Left lung (tissue), 10 donors: ENCODE results near the gene MYLK. TPM values are rescaled to one million over a fixed set of nuclear protein-coding genes. Genes with fewer than 3 reads are reported as not detected.
"Not testable (repeated sequence)": the region's sequence is repeated elsewhere in the genome, so short reads cannot be mapped to it uniquely, and the experiment has no call there.

Experiments
- ATAC-seq: fragments of 200-7000 bp; cut with Tn5 transposase; one replicate; pipeline ENCODE4 v1.9.1; 2020; ENCODE audit warnings: moderate library complexity
- DNase-seq, 4 donors: peaks; one replicate each; pipeline ENCODE4 v3.0.0-alpha.2; 2013 to 2020
- H3K27ac ChIP-seq, 2 donors: fragments of 200-600 bp; sonication (generic) in 1 of 2; one replicate each; pipeline versions ENCODE4 v1.5.0 to v1.8.0; 2020 to 2021
- H3K27me3 ChIP-seq, 2 donors: fragments of 200-600 bp; sonication (generic) in 1 of 2; one replicate each; pipeline versions ENCODE4 v1.5.0 to v1.8.0; 2020 to 2021
- H3K36me3 ChIP-seq, 2 donors: fragments of 200-600 bp; sonication (generic) in 1 of 2; one replicate each; pipeline versions ENCODE4 v1.5.0 to v1.8.0; 2020 to 2021
- H3K4me1 ChIP-seq, 2 donors: fragments of 200-600 bp; one replicate each; pipeline ENCODE4 v1.8.0; 2021
- H3K4me3 ChIP-seq, 2 donors: fragments of 200-600 bp; sonication (generic) in 1 of 2; one replicate each; pipeline versions ENCODE4 v1.5.0 to v1.8.0; 2020 to 2021; ENCODE audit warnings: mild to moderate bottlenecking in 1 of 2
- H3K9me3 ChIP-seq, 2 donors: fragments of 200-600 bp; sonication (generic) in 1 of 2; one replicate each; pipeline versions ENCODE4 v1.5.0 to v1.8.0; 2020 to 2021
- CTCF ChIP-seq, 2 donors: fragments of 200-600 bp; sonication (generic) in 1 of 2; IDR thresholded peaks; one replicate each; pipeline versions ENCODE4 v1.5.0 to v1.8.0; 2021; ENCODE audit warnings: antibody characterized with exemption in 2 of 2
- intact Hi-C, 2 donors: fragments of 100-400 bp; cut with DNase I; formaldehyde crosslinking; loops; one replicate each; pipeline versions ENCODE4 v1.11.2 to v1.14.2; 2022
- polyA plus RNA-seq, 6 donors: library from polyadenylated mRNA; unstranded; fragments of 120-200 nt; gene quantifications; one replicate each; pipeline ENCODE4 v1.2.1, GENCODE V29; 2013; ENCODE audit not compliant: insufficient read length in 6 of 6
- total RNA-seq, 2 donors: library from RNA; stranded (reverse); fragmentation: NEBNext Ultra II Directional; extraction: Animal tissue kit (Norgen Biotek cat#: 25700); gene quantifications; one replicate each; pipeline ENCODE4 v1.2.1, GENCODE V29; 2021
- donor health status: DM: no; HTN: yes; CAD: no.
- donor health status: DM: no; HTN: no; CAD: no.

The MYLK gene
- total and polyA plus RNA-seq, 8 donors, result 155 to 468 (median 410) TPM

GRCh38 chr3:123713211-123713610 lies 170.9 kb downstream of the MYLK start:
- Histone ChIP-seq H3K27me3 (no peaks in the 10 kb centered on the region), H3K36me3 (no peaks in the 10 kb centered on the region), H3K27ac (no peak overlapping the region), H3K9me3 (no peaks in the 10 kb centered on the region), H3K4me1 (peaks cover 0 to 3% of the 10 kb centered on the region in 2 donors), H3K4me3 (no peak overlapping the region)
- no peak for TF ChIP-seq CTCF (IDR thresholded peaks at IDR 0.05)
- intact Hi-C loops, result no loop called here
- DNase-seq, result no peak
- ATAC-seq, result no peak

- ATAC-seq (no peak), DNase-seq (no peak)
- intact Hi-C loops, result no loop called here
Observed at GRCh38 chr3:123712077-123712860, 171.9 kb downstream of the MYLK start.

GRCh38 chr3:123711356-123711755 lies 172.8 kb downstream of the MYLK start:
- TF ChIP-seq CTCF (IDR thresholded peaks at IDR 0.05), result no peak
- peaks cover 0 to 3% of the 10 kb centered on the region in 2 donors for H3K4me1 ChIP-seq
- no peaks in the 10 kb centered on the region for H3K36me3 ChIP-seq
- H3K27ac ChIP-seq, result no peak overlapping the region
- ATAC-seq (no peak), DNase-seq (no peak)
- H3K27me3 ChIP-seq, result no peaks in the 10 kb centered on the region
- no peaks in the 10 kb centered on the region for H3K9me3 ChIP-seq
- no peak overlapping the region for H3K4me3 ChIP-seq
- intact Hi-C loops, result no loop called here

More at GRCh38 chr3:123712077-123712860, 171.9 kb downstream of the MYLK start:
- Histone ChIP-seq H3K27me3 (no peaks in the 10 kb centered on the region), H3K36me3 (no peaks in the 10 kb centered on the region), H3K9me3 (no peaks in the 10 kb centered on the region), H3K27ac (no peak overlapping the region), H3K4me3 (no peak overlapping the region), H3K4me1 (peaks cover 0 to 3% of the 10 kb centered on the region in 2 donors)
- TF ChIP-seq CTCF (IDR thresholded peaks at IDR 0.05), result no peak

- intact Hi-C loops, result no loop called here
Observed at GRCh38 chr3:123708531-123708930, 175.6 kb downstream of the MYLK start.

GRCh38 chr3:123707641-123708040 lies 176.5 kb downstream of the MYLK start:
- DNase-seq, H3K4me3 ChIP-seq, intact Hi-C loops: not testable (repeated sequence)

More at GRCh38 chr3:123708531-123708930, 175.6 kb downstream of the MYLK start:
- no peaks in the 10 kb centered on the region for H3K36me3 ChIP-seq
- no peak overlapping the region for H3K4me3 ChIP-seq
- ATAC-seq, result no peak
- no peaks in the 10 kb centered on the region for H3K27me3 ChIP-seq
- no peak for DNase-seq
- H3K4me1 ChIP-seq, result peaks cover 0 to 3% of the 10 kb centered on the region in 2 donors
- H3K27ac ChIP-seq, result no peak overlapping the region
- H3K9me3 ChIP-seq, result no peaks in the 10 kb centered on the region
- no peak for TF ChIP-seq CTCF (IDR thresholded peaks at IDR 0.05)

More at GRCh38 chr3:123707641-123708040, 176.5 kb downstream of the MYLK start:
- H3K36me3 ChIP-seq, H3K9me3 ChIP-seq, H3K27me3 ChIP-seq, ATAC-seq, H3K27ac ChIP-seq, H3K4me1 ChIP-seq: not testable (repeated sequence)
